Globus pallidus (tissue), 1 donor: ENCODE results near the gene GOLGA6D.
"Not testable (repeated sequence)": the region's sequence is repeated elsewhere in the genome, so short reads cannot be mapped to it uniquely, and the experiment has no call there.

Source experiments
- DNase-seq: peaks from one replicate; pipeline ENCODE4 v3.0.0-alpha.2; 2015; ENCODE audit warnings: low spot score

The GOLGA6D gene, protein sequence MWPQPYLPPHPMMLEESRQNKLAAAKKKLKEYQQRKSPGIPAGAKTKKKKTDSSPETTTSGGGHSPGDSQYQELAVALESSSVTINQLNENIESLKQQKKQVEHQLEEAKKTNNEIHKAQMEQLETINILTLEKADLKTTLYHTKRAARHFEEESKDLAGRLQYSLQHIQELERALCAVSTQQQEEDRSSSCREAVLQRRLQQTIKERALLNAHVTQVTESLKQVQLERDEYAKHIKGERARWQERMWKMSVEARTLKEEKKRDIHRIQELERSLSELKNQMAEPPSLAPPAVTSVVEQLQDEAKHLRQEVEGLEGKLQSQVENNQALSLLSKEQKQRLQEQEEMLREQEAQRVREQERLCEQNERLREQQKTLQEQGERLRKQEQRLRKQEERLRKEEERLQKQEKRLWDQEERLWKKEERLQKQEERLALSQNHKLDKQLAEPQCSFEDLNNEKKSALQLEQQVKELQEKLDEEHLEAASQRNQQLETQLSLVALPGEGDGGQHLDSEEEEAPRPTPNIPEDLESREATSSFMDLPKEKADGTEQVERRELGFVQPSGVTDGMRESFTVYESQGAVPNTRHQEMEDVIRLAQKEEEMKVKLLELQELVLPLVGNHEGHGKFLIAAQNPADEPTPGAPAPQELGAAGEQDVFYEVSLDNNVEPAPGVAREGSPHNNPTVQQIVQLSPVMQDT

DNA sequence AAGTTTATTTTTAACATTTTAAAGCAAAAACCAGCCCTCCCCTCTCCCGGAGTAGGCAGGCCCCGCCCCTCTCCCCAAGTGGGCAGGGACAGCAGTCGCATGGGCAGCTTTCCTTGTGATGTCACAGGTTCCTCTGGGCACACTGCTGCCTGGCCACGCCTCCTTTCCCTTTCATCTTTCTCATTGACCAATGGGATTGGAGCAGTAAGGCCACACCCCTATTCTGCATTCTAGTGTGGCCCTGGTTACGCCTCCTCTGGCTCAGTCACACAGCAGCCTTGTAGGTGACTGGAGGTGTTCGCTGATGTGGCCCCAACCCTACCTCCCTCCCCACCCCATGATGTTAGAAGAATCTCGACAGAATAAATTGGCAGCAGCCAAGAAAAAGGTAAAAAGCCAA lies at the start of gene GOLGA6D:
Gene GOLGA6D, plus strand, starts transcription at position 264 of the 400 bp plus-strand sequence. Its CDS starts 41 bp downstream, at position 305.
- not testable (repeated sequence) for DNase-seq

DNA sequence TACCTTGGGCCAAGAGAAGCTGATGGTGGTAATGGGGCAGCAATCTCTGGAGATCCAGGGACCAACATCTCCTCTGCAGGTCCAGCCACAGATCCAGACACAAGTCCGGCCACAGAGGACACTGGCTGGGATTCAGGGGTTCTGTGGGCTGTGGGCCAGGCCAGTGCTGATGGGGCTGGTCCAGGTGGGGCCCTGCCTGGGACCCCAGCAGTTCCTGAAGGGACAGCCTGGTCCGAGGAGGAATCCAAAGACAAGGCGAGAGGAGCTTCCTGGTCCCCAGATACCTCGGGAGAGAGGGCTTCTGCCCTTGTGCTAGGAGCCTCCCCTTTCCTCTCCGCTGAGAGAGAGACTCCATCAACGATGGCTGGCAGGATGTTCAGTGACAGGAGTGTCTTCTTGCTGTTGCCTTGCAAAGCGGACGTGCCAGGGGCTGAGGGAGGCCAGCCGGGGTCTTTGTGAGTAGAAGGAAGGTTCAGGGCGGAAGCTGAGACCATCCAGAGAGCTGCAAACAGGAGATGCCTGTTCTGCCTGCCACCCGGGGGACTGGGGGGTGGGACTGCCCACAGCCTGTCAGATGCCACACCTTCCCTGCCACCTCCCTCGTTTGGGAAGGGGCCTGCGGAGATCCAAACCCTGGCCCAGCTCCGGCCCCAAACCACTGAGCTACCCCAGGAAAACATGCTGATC lies 49.0 kb upstream of the GOLGA6D start:
- DNase-seq: no peak

DNA sequence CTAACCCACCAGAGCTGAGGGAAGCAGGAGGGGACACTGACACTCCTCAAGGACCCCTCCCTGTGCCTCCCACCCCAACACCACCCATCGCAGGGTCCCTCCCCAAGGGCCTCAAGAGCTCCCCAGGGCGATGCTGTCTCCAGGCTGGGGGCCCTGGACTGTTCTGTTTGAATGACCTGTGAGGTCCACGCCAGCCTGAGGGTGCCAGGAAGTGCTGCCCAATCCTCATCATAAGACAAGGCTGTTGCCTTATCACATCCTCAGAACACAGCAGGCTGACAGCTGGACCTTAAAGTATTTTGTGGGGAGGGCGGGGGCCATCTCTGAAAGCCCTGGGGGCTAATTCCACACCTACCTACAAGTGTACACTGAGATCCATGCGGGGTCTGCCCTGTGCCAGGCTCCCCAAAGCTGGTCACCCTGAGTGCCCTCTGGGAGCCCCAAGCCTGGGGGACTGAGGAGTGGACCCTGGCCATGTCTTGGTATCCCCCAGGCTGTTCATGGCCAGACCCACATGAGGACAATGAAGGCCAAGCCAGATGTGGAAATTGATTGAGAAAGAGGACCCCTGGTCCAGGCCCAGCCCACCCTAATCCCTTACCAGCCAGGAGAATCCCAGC lies 48.3 kb upstream of the GOLGA6D start:
- DNase-seq: no peak

GRCh38 chr15:75235051-75235673 lies 47.5 kb upstream of the GOLGA6D start:
- no peak for DNase-seq

DNA sequence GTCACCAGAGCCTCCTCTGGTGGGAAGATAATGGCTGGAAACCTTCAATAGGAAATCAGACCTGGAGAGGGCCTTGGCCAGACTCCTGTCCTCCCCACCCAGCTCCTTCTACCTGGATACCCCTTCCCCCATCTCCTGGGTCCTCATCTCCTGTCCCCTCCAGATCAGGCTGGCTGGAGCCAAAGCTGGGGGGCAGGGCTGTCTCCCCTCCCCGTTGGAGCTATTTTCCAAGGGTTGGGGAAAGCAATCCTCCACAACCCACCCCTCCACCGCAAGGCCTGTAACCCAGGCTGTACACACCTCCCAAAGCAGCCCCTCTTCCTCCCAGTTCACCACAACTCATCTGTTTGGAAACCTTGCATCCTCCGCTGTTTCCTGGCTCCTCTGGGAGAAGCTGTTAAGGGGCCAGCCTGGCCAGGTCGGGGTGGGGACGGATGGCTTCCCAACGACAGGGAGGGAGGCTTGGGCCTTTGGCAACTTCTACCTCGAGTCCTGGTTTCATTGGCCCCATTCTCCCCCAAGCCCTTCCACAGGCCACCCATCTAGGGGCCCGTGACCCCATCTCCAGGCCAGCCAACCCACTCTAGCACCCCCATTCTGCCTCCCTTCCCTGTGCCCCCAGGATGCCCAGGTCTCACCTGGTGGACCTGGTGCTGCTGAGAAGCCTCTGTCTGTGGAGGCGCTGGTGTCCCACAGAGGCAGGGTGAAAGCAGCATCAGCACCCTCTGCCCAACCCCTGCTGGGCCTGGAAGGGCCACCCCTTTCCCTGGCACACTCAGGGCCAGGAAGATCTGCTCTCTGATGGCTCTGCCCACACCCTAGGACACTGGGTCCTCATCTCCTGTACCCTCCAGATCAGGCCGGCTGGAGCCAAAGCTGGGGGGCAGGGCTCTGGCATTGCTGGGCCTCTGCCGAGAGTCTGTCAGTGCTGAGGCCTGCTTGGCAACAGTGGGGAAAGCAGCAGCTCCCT lies 46.6 kb upstream of the GOLGA6D start:
- no peak for DNase-seq

DNA sequence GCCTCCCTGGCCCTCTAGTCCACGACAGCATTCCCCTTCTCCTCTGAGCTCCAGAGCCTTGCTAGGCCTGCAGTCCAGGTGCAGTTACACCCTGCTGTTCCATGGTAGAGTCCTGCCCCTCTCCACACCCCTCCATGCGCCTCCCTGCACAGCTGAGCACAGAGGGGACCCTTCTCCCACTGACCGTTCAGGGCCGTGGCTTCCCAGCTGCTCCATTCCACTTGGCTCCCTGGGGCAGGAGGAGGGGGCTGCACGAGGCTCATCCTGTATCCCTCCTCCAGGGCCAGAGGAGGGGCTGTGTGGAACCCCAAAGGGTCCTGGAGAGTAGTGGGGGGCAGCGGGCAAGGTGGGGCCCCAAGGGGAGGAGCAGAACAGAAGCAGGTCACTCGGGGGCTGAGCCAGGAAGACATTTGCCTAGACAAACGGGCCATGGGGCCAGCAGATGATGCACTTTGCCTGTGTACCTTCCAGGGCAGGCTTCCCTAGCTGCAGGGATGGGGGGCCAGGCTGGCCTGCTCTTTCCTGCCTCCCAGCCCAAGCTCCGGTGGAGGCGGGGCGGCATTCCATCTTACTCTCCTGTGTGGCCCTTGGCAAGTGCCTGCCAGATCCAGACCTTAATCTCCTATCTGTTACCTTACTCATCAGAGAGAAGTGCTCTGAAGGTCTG lies 45.2 kb upstream of the GOLGA6D start:
- no peak for DNase-seq

DNA sequence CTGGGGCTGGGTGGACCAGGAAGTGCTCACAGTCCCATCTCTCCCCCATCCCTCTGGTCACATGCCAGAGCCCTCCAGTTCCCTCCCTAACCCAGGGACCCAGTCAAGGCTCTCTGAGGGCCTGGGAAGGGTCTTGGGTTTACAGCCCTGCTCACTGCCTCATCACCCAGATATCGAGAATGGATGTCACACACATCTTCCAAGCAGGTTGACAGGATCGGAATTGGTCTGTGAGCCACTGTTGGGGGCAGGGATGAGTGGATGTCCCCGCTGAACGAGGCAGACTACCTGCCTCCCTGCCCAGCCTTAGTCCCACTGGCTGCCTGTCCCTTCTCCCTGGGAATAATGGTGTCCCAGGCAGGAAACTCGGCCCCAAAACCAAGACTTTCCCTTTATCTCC lies 44.5 kb upstream of the GOLGA6D start:
- no peak for DNase-seq

- DNase-seq: not testable (repeated sequence)
Observed at GRCh38 chr15:75245741-75246140, 36.9 kb upstream of the GOLGA6D start.

- not testable (repeated sequence) for DNase-seq
Observed at GRCh38 chr15:75248991-75249390, 33.6 kb upstream of the GOLGA6D start.

DNA sequence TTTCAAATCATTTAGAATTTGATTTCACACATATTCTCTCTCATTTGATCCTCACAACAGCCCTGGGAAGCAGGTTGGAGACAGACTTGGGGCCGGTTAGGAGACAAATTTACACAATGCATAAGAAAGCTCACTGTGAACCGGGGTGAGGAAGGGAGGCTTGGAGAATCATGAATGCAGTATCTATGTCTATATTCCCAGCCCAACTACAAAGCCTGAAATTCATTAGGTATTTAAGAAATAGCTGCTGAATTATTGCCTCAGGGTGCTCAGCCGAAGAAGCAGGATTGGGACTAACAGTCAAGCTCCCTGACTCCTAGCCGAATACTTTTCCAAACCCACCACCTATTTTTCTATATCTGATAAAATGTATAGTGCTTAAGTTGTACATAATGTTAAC lies 32.9 kb upstream of the GOLGA6D start:
- no peak for DNase-seq

GRCh38 chr15:75251343-75251742 lies 31.3 kb upstream of the GOLGA6D start:
- not testable (repeated sequence) for DNase-seq

DNA sequence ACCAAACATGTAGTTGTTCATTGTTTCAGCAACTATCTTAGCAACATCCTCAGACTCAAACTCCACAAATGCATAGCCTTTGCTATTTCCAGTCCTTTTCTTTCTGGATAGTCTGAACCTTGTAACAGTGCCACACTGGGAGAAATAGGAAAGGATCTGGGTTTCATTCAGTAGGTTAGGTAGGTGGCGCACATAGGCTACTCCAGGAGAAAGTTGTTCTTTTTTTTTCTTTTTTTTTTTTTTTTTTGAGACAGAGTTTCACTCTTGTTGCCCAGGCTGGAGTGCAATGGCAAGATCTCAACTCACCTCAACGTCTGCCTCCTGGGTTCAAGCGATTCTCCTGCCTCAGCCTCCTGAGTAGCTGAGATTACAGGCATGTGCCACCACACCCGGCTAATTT lies 30.4 kb upstream of the GOLGA6D start:
- not testable (repeated sequence) for DNase-seq

DNA sequence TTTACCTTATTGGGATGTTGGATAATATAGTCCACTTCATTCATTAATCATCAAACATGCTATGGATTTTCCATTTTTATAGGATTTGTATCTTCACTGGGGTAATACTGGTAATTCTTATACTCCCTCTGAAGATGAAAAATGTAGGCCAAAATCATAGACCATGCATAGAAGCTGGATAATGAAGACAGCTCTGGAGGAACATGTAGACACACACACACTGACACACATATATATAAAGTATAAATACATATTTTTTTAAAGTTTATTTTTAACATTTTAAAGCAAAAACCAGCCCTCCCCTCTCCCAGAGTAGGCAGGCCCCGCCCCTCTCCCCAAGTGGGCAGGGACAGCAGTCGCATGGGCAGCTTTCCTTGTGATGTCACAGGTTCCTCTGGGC lies 24.6 kb upstream of the GOLGA6D start, which contains the start of gene GOLGA6C:
Gene GOLGA6C, plus strand, starts transcription at position 301 of the 400 bp plus-strand sequence. CDS start 265 bp downstream, outside the sequence.
- not testable (repeated sequence) for DNase-seq

GRCh38 chr15:75258620-75259343 lies 23.9 kb upstream of the GOLGA6D start:
- not testable (repeated sequence) for DNase-seq

DNA sequence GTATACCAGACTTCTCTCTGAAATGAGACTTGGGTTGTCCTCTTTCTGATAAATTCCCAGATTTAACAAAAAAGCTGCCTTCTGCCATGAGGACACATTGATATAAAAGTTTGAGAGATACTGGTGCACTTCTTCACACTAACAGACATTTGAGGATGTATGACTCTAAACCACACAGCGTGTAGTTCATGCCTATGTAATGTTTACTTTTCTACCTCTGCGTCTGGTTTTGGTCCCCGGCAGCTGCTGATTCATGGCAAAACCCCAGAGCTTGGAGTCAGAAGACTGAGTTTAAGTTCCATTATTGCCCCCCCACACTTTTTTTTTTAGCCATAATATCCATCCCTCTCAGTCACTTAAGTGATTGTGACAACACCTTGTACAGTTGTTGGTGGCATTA lies 22.8 kb upstream of the GOLGA6D start:
- not testable (repeated sequence) for DNase-seq

DNA sequence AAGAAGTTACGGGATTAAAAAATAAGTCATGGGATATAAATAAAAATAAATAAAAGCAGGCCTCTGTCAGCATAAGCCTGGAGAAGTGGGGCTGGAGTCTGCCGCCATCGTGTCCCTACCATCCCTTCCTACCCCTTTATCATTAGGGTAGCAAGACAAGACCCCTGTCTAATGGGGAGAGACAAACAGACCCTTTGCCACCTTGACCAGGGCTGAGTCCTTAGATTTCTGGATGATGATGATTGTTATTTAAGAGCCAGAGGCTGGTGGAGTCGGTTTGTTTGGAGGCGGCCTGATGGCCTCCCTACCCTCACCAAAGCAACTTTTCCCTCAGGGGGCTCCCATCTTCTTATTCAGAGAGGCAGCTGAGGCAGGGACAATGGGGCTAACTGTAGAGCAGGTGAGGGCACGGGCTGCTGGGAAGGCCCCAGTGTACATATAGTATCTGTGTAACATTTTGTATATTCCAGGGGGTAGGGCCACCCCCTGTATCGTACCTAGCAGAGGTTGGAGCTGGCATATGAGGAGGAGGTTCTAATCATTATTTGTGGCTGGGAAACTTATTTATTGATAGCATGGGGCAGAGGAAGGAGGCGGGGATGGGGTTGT lies 8.8 kb upstream of the GOLGA6D start:
- not testable (repeated sequence) for DNase-seq

DNA sequence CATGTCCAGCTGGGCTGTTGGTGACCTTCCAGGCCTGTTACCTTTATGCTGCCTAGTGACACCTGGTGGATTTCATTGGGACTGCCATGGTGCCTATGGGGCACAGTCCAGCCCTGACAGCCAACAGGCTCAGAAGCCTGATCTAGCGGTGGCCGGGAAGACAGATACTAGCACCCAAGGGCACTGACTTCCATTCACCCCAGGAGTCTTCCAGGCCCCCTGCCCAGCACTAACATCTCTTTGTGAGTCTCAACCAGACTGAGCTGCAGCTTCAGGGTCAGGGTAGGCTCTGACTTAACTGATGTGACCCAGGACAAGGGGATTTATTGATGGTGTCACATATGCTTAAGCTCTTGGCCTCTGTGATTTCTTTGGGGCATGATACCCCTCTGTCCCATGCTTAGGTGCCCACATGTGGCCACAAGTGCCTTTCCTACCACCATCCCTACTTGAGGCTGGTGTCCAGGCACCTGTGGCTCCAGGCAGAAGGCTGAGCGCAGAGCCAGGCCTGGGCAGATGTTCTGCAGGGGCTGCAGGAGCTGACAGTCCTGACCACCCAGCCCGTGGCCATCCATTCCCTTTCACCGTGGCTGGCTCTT lies 8.0 kb upstream of the GOLGA6D start:
- DNase-seq: not testable (repeated sequence)

DNA sequence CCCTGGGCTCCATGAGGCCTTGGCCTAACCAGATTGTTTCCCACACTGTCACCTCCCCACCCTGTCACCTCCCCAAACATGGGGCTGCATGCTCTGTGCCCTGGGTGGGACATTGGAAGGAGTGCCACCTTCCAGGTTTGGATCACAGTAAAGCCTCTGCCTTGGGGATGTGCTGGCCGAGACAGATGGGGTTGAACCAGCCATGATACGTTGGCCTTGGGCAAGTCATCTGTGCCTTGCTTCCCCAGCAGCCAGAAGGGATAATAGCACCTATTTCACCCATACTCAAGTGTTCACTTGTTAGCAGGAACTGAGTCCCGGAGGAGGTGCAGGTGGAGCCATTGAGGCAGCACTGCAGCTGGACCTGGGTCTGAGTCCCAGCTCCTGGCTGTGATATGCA lies 7.0 kb upstream of the GOLGA6D start:
- not testable (repeated sequence) for DNase-seq
